Activated CD8-positive, alpha-beta T cell treated with anti-CD3 and anti-CD28 coated beads for 36 hours (primary cell): ENCODE measurements around the gene HAAO. TPM values are rescaled to one million over a fixed set of nuclear protein-coding genes. Genes with fewer than 3 reads are reported as not detected.

Source experiments
- ATAC-seq: fragments of 200-7000 bp; cut with Tn5 transposase; one replicate; pipeline ENCODE4 v1.10.0; 2021; ENCODE audit warnings: mild to moderate bottlenecking, moderate library complexity
- CTCF ChIA-PET: fragments of 350-600 bp; sonication (Branson Sonifier 250); formaldehyde crosslinking; loops from one replicate; lab custom pipeline; 2021; ENCODE audit warnings: antibody characterized with exemption; lab: Charles Lee
- POLR2A ChIA-PET: fragments of 350-600 bp; sonication (Branson Sonifier 250); formaldehyde crosslinking; loops from one replicate; lab custom pipeline; 2021; ENCODE audit warnings: antibody characterized with exemption; lab: Charles Lee
- DNase-seq: peaks from one replicate; pipeline ENCODE4 v3.0.0-alpha.2; 2020
- H3K27ac Mint-ChIP-seq: one replicate; pipeline ENCODE4 v1.8.0; 2021; ENCODE audit warnings: mild to moderate bottlenecking, mixed read lengths
- H3K27me3 Mint-ChIP-seq: one replicate; pipeline ENCODE4 v1.8.0; 2021; ENCODE audit warnings: mixed read lengths
- H3K36me3 Mint-ChIP-seq: one replicate; pipeline ENCODE4 v1.8.0; 2021; ENCODE audit warnings: low read depth, mixed read lengths
- H3K4me1 Mint-ChIP-seq: one replicate; pipeline ENCODE4 v1.8.0; 2021; ENCODE audit warnings: low read depth, mixed read lengths
- H3K4me3 Mint-ChIP-seq: one replicate; pipeline ENCODE4 v1.8.0; 2021; ENCODE audit warnings: mild to moderate bottlenecking, moderate library complexity, mixed read lengths
- H3K9me3 Mint-ChIP-seq: one replicate; pipeline ENCODE4 v1.8.0; 2021; ENCODE audit warnings: mixed read lengths
- CTCF ChIP-seq: fragments of 200-600 bp; IDR thresholded peaks from one replicate; pipeline ENCODE4 v1.8.0; 2022; ENCODE audit warnings: antibody characterized with exemption, mild to moderate bottlenecking
- intact Hi-C: fragments of 100-400 bp; cut with micrococcal nuclease; formaldehyde crosslinking; loops from one replicate; pipeline ENCODE4 v1.10.0; 2022
- total RNA-seq, 2 experiments: library from RNA; stranded (reverse); gene quantifications; one replicate each; pipeline ENCODE4 v1.2.3, GENCODE V29; 2021

Gene HAAO
- total RNA-seq, 2 experiments from 2014 or later, result 0.63 to 1.0 TPM

- TF ChIP-seq CTCF, result no peak
- CTCF ChIA-PET, result interaction anchor here (1.5 to 2.1 kb wide), 3 partner anchors 10 to 33 kb away, joined by 3 to 9 read pairs (median 7); no protein-coding TSS in a partner anchor
- POLR2A ChIA-PET, result interaction anchor here (6.3 kb wide), 1 partner anchor 16 kb away, joined by 45 read pairs; no protein-coding TSS in a partner anchor
- peaks cover 40% of the 10 kb centered on the region for H3K4me1 Mint-ChIP-seq
- no peaks in the 10 kb centered on the region for H3K9me3 Mint-ChIP-seq
- H3K4me3 Mint-ChIP-seq, result no peak overlapping the region
- no peak overlapping the region for H3K27ac Mint-ChIP-seq
- no peaks in the 10 kb centered on the region for H3K36me3 Mint-ChIP-seq
- H3K27me3 Mint-ChIP-seq, result peaks cover 25% of the 10 kb centered on the region
- ATAC-seq (no peak), DNase-seq (no peak)
- intact Hi-C loops, result no loop called here
Measured at GRCh38 chr2:42795275-42795674, 2.9 kb upstream of the HAAO start.

GRCh38 chr2:42794271-42795046, 2.1 kb upstream of the HAAO start:
- DNase-seq (no peak), ATAC-seq (no peak)
- intact Hi-C loops, result no loop called here
- no peak overlapping the region for H3K27ac Mint-ChIP-seq
- peaks cover 40% of the 10 kb centered on the region for H3K4me1 Mint-ChIP-seq
- CTCF ChIA-PET, result interaction anchor here (1.5 to 1.8 kb wide), 2 partner anchors 11 to 16 kb away, joined by 3 to 6 read pairs; no protein-coding TSS in a partner anchor
- peaks cover 32% of the 10 kb centered on the region for H3K27me3 Mint-ChIP-seq
- H3K4me3 Mint-ChIP-seq, result no peak overlapping the region
- no peak for TF ChIP-seq CTCF
- no peaks in the 10 kb centered on the region for H3K9me3 Mint-ChIP-seq
- no peaks in the 10 kb centered on the region for H3K36me3 Mint-ChIP-seq
- POLR2A ChIA-PET, result interaction anchor here (0.6 to 6.3 kb wide), 3 partner anchors 17 to 165 kb away, joined by 3 to 45 read pairs (median 3); no protein-coding TSS in a partner anchor

- DNase-seq (no peak), ATAC-seq (peak; percentile 12)
- peak overlapping the region; percentile 54 for H3K4me3 Mint-ChIP-seq
- intact Hi-C loops, result no loop called here
- ChIA-PET CTCF (interaction anchor here (1.0 to 1.8 kb wide), 2 partner anchors 12 to 17 kb away, joined by 3 to 6 read pairs; no protein-coding TSS in a partner anchor), POLR2A (interaction anchor here (1.2 to 6.3 kb wide), 2 partner anchors 17 to 130 kb away, joined by 3 to 45 read pairs; no protein-coding TSS in a partner anchor)
- no peaks in the 10 kb centered on the region for H3K36me3 Mint-ChIP-seq
- H3K27ac Mint-ChIP-seq, result no peak overlapping the region
- no peak for TF ChIP-seq CTCF
- H3K9me3 Mint-ChIP-seq, result no peaks in the 10 kb centered on the region
- H3K4me1 Mint-ChIP-seq, result peaks cover 40% of the 10 kb centered on the region
- peaks cover 33% of the 10 kb centered on the region for H3K27me3 Mint-ChIP-seq
Measured at GRCh38 chr2:42793334-42794270, 1.2 kb upstream of the HAAO start.

GRCh38 chr2:42792087-42792582, 248 bp downstream of the HAAO start:
- intact Hi-C loops, result no loop called here
- ATAC-seq, result peak; percentile 14
- peak overlapping the region; percentile 47 for H3K27ac Mint-ChIP-seq

More at GRCh38 chr2:42792087-42792582, 248 bp downstream of the HAAO start:
- Mint-ChIP-seq H3K9me3 (no peaks in the 10 kb centered on the region), H3K4me1 (peaks cover 46% of the 10 kb centered on the region), H3K27me3 (peaks cover 36% of the 10 kb centered on the region), H3K4me3 (peak overlapping the region; percentile 73), H3K36me3 (no peaks in the 10 kb centered on the region)
- DNase-seq, result peak; percentile 27
- TF ChIP-seq CTCF, result no peak
- POLR2A ChIA-PET, result interaction anchor here (6.3 kb wide), 1 partner anchor 19 kb away, joined by 45 read pairs; no protein-coding TSS in a partner anchor
- CTCF ChIA-PET, result interaction anchor here (0.6 to 1.5 kb wide), 5 partner anchors 11 to 36 kb away, joined by 3 to 7 read pairs (median 3); no protein-coding TSS in a partner anchor
